ENCODE results near the gene NAA25. TPM values are rescaled to one million over a fixed set of nuclear protein-coding genes. Genes with fewer than 3 reads are reported as not detected.
"Not testable (repeated sequence)": the region's sequence is repeated elsewhere in the genome, so short reads cannot be mapped to it uniquely, and the experiment has no call there.

Gene NAA25
- total and polyA plus RNA-seq, 9 of the 15 experiments (the other 6 are each of a cell fraction or from before 2014, with no cell fraction given): 26.6 to 59.6 (median 48.9) TPM

- BruUV-seq (replicated peaks); FAIRE-seq; H3K27me3 ChIP-seq (ENCODE audit: control insufficient read depth in 2 of 2, insufficient read depth in 2 of 2, low read length in 2 of 2); CTCF ChIA-PET (ENCODE audit: low intra/inter-chr PET ratio); H3K9me3 ChIP-seq (replicated peaks; ENCODE audit: control insufficient read depth, insufficient read depth, low read depth, low read length); in situ Hi-C loops (cut with MboI); H3K4me2 ChIP-seq (ENCODE audit: insufficient read depth, low read length); H2AFZ ChIP-seq (ENCODE audit: low read depth, low read length); H3K4me1 ChIP-seq (replicated peaks in 1 of 2; ENCODE audit: control insufficient read depth in 2 of 2, insufficient read depth in 2 of 2, low read length in 2 of 2); H4K20me1 ChIP-seq (replicated peaks; ENCODE audit: control insufficient read depth, insufficient read depth, low read length); DNase-seq (ENCODE audit: extremely low read depth in 1 of 4, low spot score in 3 of 4); H3K9ac ChIP-seq (ENCODE audit: insufficient read depth in 1 of 2, low read depth in 2 of 2, low read length in 2 of 2); intact Hi-C loops (cut with micrococcal nuclease); H3K27ac ChIP-seq (ENCODE audit: extremely low read depth, low read depth, low read length); H3K4me3 ChIP-seq; H3K79me2 ChIP-seq (ENCODE audit: control insufficient read depth, insufficient read depth, low read length); ATAC-seq; H3K9me1 ChIP-seq (ENCODE audit: control insufficient read depth, insufficient read depth, low read length); TF ChIP-seq CEBPG (tag; conservative IDR thresholded peaks at IDR 0.05 in 1 of 2, IDR thresholded peaks at IDR 0.05 in 1 of 2): not testable (repeated sequence)
- TF ChIP-seq ZBTB33 (CRISPR knock-in tag; IDR thresholded peaks at IDR 0.05) (peak; percentile 56; the same call in 1 of the 2 replicates), CEBPB (tag; IDR thresholded peaks at IDR 0.05) (peak; percentile 65), CEBPG (CRISPR knock-in tag; IDR thresholded peaks at IDR 0.05) (peak; percentile 25; the same call in 1 of the 2 replicates), ZNF121 (CRISPR knock-in tag; conservative IDR thresholded peaks at IDR 0.05) (peak; percentile 87)
- peaks cover 93% of the 10 kb centered on the region for H3K36me3 ChIP-seq (ENCODE audit: control insufficient read depth, insufficient read depth, low read length)
- POLR2A ChIA-PET: interaction anchor here (1.0 to 1.2 kb wide), 2 partner anchors 14 to 15 kb away, joined by 3 read pairs; no protein-coding TSS in a partner anchor
- 93% methylated on average over 11 of the region's 12 CpGs for WGBS (ENCODE audit: insufficient coverage, low coverage, missing lambda C conversion rate)
Measured at GRCh38 chr12:112036614-112037013, 72.0 kb downstream of the NAA25 start.
